Keratinocyte (primary cell): ENCODE results near the gene FAT4.

Source experiments
- EZH2 ChIP-seq: IDR thresholded peaks from one replicate; pipeline ENCODE4 v1.6.1; 2012; ENCODE audit warnings: inconsistent platforms, mild to moderate bottlenecking, low read length, moderate library complexity
- TF ChIP-seq, protein P1 (sequence below), 3 experiments: IDR thresholded peaks in 1 of 3; conservative IDR thresholded peaks in 1 of 3; optimal IDR thresholded peaks in 1 of 3; 2 replicates in 2 of 3; 3 replicates in 1 of 3; pipeline versions ENCODE3 to v1.5.1; 2011; ENCODE audit warnings: low read length in 3 of 3, mild to moderate bottlenecking in 3 of 3, moderate library complexity in 2 of 3, control low read depth in 1 of 3, inconsistent platforms in 1 of 3; ENCODE audit not compliant: insufficient read depth in 2 of 3; ENCODE audit errors: extremely low read depth in 1 of 3

DNA sequence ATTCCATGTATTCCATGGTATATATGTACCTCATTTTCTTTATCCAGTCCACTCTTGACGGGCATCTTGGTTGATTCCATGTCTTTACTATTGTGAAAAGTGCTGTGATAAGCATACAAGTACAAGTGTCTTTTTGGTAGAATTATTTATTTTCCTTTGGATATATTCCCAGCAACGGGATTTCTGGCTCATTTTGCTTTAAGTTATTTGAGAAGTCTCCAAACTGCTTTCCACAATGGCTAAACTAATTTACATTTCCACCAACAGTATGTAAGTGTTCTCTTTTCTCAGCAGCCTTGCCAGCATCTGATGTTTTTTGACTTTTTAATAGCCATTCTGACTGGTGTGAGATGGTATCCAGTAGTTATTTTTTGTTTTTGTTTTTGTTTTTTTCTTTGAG is 17.6 kb upstream of the FAT4 start:
- TF ChIP-seq, protein P1, sequence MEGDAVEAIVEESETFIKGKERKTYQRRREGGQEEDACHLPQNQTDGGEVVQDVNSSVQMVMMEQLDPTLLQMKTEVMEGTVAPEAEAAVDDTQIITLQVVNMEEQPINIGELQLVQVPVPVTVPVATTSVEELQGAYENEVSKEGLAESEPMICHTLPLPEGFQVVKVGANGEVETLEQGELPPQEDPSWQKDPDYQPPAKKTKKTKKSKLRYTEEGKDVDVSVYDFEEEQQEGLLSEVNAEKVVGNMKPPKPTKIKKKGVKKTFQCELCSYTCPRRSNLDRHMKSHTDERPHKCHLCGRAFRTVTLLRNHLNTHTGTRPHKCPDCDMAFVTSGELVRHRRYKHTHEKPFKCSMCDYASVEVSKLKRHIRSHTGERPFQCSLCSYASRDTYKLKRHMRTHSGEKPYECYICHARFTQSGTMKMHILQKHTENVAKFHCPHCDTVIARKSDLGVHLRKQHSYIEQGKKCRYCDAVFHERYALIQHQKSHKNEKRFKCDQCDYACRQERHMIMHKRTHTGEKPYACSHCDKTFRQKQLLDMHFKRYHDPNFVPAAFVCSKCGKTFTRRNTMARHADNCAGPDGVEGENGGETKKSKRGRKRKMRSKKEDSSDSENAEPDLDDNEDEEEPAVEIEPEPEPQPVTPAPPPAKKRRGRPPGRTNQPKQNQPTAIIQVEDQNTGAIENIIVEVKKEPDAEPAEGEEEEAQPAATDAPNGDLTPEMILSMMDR (optimal IDR thresholded peaks at IDR 0.05 in 1 of 3, IDR thresholded peaks at IDR 0.05 in 1 of 3, conservative IDR thresholded peaks at IDR 0.05 in 1 of 3; ENCODE audit: extremely low read depth in 1 of 3, insufficient read depth in 2 of 3, low read length in 3 of 3): no peak
- TF ChIP-seq EZH2: no peak
